Natural killer cell (primary cell): Measurements from ENCODE around the gene DRD4. TPM values are rescaled to one million over a fixed set of nuclear protein-coding genes. Genes with fewer than 3 reads are reported as not detected.

ENCODE experiments used
- ATAC-seq, 3 donors: fragments of 150-1000 bp in 2 of 3; fragments of 200-7000 bp in 1 of 3; cut with Tn5 transposase; 1 replicate in 1 of 3; 2 replicates in 2 of 3; pipeline ENCODE4 v1.10.0; 2021; ENCODE audit warnings: mild to moderate bottlenecking in 2 of 3, moderate library complexity in 2 of 3
- DNase-seq, 2 donors: peaks; one replicate each; pipeline versions ENCODE4 v3.0.0 to v3.0.0-alpha.2; 2013 to 2021; ENCODE audit warnings: mixed read lengths in 1 of 2
- H3K27ac ChIP-seq: one replicate; pipeline ENCODE4 v1.5.1; 2013; ENCODE audit warnings: mild to moderate bottlenecking, low read length
- H3K27me3 ChIP-seq: one replicate; pipeline ENCODE4 v1.6.1; 2013; ENCODE audit warnings: low read length; ENCODE audit not compliant: control insufficient read depth, insufficient read depth
- H3K36me3 ChIP-seq: one replicate; pipeline ENCODE4 v1.6.1; 2013; ENCODE audit warnings: low read length; ENCODE audit not compliant: control insufficient read depth, insufficient read depth
- H3K4me1 ChIP-seq: one replicate; pipeline ENCODE4 v1.6.1; 2013; ENCODE audit warnings: low read length; ENCODE audit not compliant: control insufficient read depth, insufficient read depth
- H3K4me3 ChIP-seq: one replicate; pipeline ENCODE4 v1.5.1; 2013; ENCODE audit warnings: low read length
- H3K9me3 ChIP-seq: one replicate; pipeline ENCODE4 v1.6.1; 2013; ENCODE audit warnings: low read length; ENCODE audit not compliant: control insufficient read depth, insufficient read depth
- H3K27ac Mint-ChIP-seq, 2 donors: one replicate each; pipeline ENCODE4 v1.8.0; 2022; ENCODE audit warnings: mild to moderate bottlenecking in 2 of 2, mixed read lengths in 2 of 2, moderate library complexity in 1 of 2
- H3K27me3 Mint-ChIP-seq, 2 donors: one replicate each; pipeline ENCODE4 v1.8.0; 2022; ENCODE audit warnings: low read depth in 2 of 2, mixed read lengths in 2 of 2
- H3K36me3 Mint-ChIP-seq: one replicate; pipeline ENCODE4 v1.8.0; 2022; ENCODE audit warnings: mixed read lengths
- H3K4me1 Mint-ChIP-seq, 2 donors: one replicate each; pipeline ENCODE4 v1.8.0; 2022; ENCODE audit warnings: mixed read lengths in 2 of 2
- H3K4me3 Mint-ChIP-seq: one replicate; pipeline ENCODE4 v1.8.0; 2022; ENCODE audit warnings: mild to moderate bottlenecking, moderate library complexity, mixed read lengths
- H3K9me3 Mint-ChIP-seq, 2 donors: one replicate each; pipeline ENCODE4 v1.8.0; 2022; ENCODE audit warnings: mixed read lengths in 2 of 2
- CTCF ChIP-seq: fragments of 200-600 bp; IDR thresholded peaks from one replicate; pipeline ENCODE4 v1.8.0; 2022; ENCODE audit warnings: antibody characterized with exemption
- WGBS: methylation state at CpG from one replicate; pipeline ENCODE4 v1.1.7; 2013; ENCODE audit warnings: missing lambda C conversion rate; ENCODE audit not compliant: insufficient coverage; 5-methylcytosine and 5-hydroxymethylcytosine counted together
- intact Hi-C: fragments of 100-400 bp; cut with micrococcal nuclease; formaldehyde crosslinking; loops from one replicate; pipeline ENCODE4 v1.14.2; 2022
- total RNA-seq, 4 donors: library from RNA; stranded (reverse); fragments of 120-200 nt in 1 of 4; gene quantifications; one replicate each; pipeline versions ENCODE4 v1.2.3 to v1.2.4, GENCODE V29; 2013 to 2022

The DRD4 gene
- 1 to 10 TPM in 1 of 3 donors, under 1 TPM in 2; 0.49 to 1.2 (median 0.61) TPM for total RNA-seq
- total RNA-seq (2013): not detected

GRCh38 chr11:636511-637332 is at the start of gene DRD4:
Gene DRD4, plus strand, starts transcription at chr11:637269. Its CDS starts 36 bp downstream, at chr11:637305.
- WGBS: 16% methylated on average over 100 of the region's 100 CpGs
- DNase-seq (peak in 1 of 2 donors; percentile 14), ATAC-seq (peak in 2 of 3 donors; percentile 42 to 49)
- no peak within 1 kb of the TSS for H3K27ac ChIP-seq
- no peak within 1 kb of the TSS for H3K4me3 ChIP-seq
- H3K27ac Mint-ChIP-seq: peak within 1 kb of the TSS in 1 of 2 donors; percentile 47
- H3K4me1 Mint-ChIP-seq: peaks cover 5 to 14% of the 10 kb centered on the region in 2 donors
- H3K27me3 Mint-ChIP-seq: peaks cover 8 to 24% of the 10 kb centered on the region in 2 donors
- H3K9me3 Mint-ChIP-seq: no peaks in the 10 kb centered on the region
- peak within 1 kb of the TSS; percentile 57 for H3K4me3 Mint-ChIP-seq
- no peaks in the 10 kb centered on the region for H3K36me3 Mint-ChIP-seq
- TF ChIP-seq CTCF: no peak
- peaks cover 16% of the 10 kb centered on the region for H3K27me3 ChIP-seq
- no peaks in the 10 kb centered on the region for H3K9me3 ChIP-seq
- H3K36me3 ChIP-seq: no peaks in the 10 kb centered on the region
- intact Hi-C loops: no loop called here
- peaks cover 18% of the 10 kb centered on the region for H3K4me1 ChIP-seq

GRCh38 chr11:587546-587945 is 49.5 kb upstream of the DRD4 start:
- DNase-seq (no peak), ATAC-seq (peak in 1 of 3 donors; percentile 4)
- Mint-ChIP-seq H3K4me3 (no peak overlapping the region), H3K9me3 (no peaks in the 10 kb centered on the region), H3K27me3 (no peaks in the 10 kb centered on the region), H3K27ac (peak overlapping the region; percentile 86 to 89), H3K36me3 (peaks cover 8% of the 10 kb centered on the region), H3K4me1 (peaks cover 16 to 29% of the 10 kb centered on the region in 2 donors)
- intact Hi-C loops: no loop called here
- TF ChIP-seq CTCF: no peak
- Histone ChIP-seq H3K36me3 (peaks cover 53% of the 10 kb centered on the region), H3K4me3 (no peak overlapping the region), H3K27ac (peak overlapping the region; percentile 56), H3K9me3 (no peaks in the 10 kb centered on the region), H3K4me1 (peaks cover 14% of the 10 kb centered on the region), H3K27me3 (no peaks in the 10 kb centered on the region)
- 73% methylated on average over 7 of the region's 8 CpGs for WGBS

DNA sequence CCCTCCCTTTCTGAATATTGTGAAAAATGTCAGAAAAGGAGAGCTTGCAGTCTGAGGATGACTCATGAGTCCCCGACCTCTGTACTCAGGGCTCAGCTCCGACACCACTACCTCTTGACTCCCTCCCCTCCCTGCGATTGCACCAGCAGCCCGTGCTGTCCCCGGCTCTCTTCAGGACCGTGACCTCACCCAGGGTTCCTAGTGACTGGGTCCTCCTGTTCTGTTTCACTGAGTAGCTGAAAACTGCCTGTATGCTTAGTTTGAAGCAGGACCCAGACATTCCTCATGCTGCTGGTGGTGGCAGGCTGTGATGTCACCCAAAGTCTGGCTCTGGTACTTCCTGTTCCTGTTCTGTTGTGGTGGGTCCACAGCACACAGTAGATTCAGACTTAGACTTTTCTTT is 49.1 kb upstream of the DRD4 start:
- peaks cover 8% of the 10 kb centered on the region for H3K36me3 Mint-ChIP-seq
- H3K27ac Mint-ChIP-seq: peak overlapping the region; percentile 86 to 89
- H3K36me3 ChIP-seq: peaks cover 55% of the 10 kb centered on the region
- H3K9me3 ChIP-seq: no peaks in the 10 kb centered on the region
- 80% methylated on average over 6 of the region's 6 CpGs for WGBS
- no peaks in the 10 kb centered on the region for H3K27me3 ChIP-seq
- TF ChIP-seq CTCF: no peak
- H3K9me3 Mint-ChIP-seq: no peaks in the 10 kb centered on the region
- ATAC-seq (peak; percentile 83 to 90 (median 83)), DNase-seq (peak in 1 of 2 donors; percentile 87)
- peaks cover 16 to 29% of the 10 kb centered on the region in 2 donors for H3K4me1 Mint-ChIP-seq
- no peak overlapping the region for H3K4me3 ChIP-seq
- intact Hi-C loops: no loop called here
- H3K27ac ChIP-seq: peak overlapping the region; percentile 56
- H3K27me3 Mint-ChIP-seq: no peaks in the 10 kb centered on the region
- H3K4me3 Mint-ChIP-seq: peak overlapping the region; percentile 47
- peaks cover 14% of the 10 kb centered on the region for H3K4me1 ChIP-seq
